Spleen (tissue), 7 donors: ENCODE results near the gene RAD54L2.
"Not testable (repeated sequence)": the region's sequence is repeated elsewhere in the genome, so short reads cannot be mapped to it uniquely, and the experiment has no call there.

Experiments used
- POLR2A ChIP-seq, 3 donors: fragments of 450-650 bp; IDR thresholded peaks; one replicate each; pipeline ENCODE4 v1.5.1; 2017; ENCODE audit warnings: antibody characterized with exemption in 3 of 3, mild to moderate bottlenecking in 1 of 3
- POLR2AphosphoS5 ChIP-seq, 3 donors: sonication (generic); formaldehyde crosslinking; IDR thresholded peaks; one replicate each; pipeline ENCODE4 v1.5.1; 2017; ENCODE audit warnings: antibody characterized with exemption in 3 of 3
- TF ChIP-seq, protein P1 (sequence below), 11 experiments: fragments of 200-600 bp in 7 of 11; fragments of 450-650 bp in 4 of 11; sonication (generic) in 4 of 11; IDR thresholded peaks in 8 of 11; conservative IDR thresholded peaks in 3 of 11; 1 replicate in 7 of 11; 2 replicates in 4 of 11; pipeline versions ENCODE4 v1.4.0 to v1.8.0; 2016 to 2021; ENCODE audit warnings: antibody characterized with exemption in 11 of 11, inconsistent platforms in 4 of 11, mild to moderate bottlenecking in 1 of 11
- donor health status: DM: no; HTN: no; CAD: no; lungs with moderate emphysema.
- donor health status: DM: no; HTN: no; CAD: no.
- donor health status: DM: no; HTN: no; CAD: no.

DNA sequence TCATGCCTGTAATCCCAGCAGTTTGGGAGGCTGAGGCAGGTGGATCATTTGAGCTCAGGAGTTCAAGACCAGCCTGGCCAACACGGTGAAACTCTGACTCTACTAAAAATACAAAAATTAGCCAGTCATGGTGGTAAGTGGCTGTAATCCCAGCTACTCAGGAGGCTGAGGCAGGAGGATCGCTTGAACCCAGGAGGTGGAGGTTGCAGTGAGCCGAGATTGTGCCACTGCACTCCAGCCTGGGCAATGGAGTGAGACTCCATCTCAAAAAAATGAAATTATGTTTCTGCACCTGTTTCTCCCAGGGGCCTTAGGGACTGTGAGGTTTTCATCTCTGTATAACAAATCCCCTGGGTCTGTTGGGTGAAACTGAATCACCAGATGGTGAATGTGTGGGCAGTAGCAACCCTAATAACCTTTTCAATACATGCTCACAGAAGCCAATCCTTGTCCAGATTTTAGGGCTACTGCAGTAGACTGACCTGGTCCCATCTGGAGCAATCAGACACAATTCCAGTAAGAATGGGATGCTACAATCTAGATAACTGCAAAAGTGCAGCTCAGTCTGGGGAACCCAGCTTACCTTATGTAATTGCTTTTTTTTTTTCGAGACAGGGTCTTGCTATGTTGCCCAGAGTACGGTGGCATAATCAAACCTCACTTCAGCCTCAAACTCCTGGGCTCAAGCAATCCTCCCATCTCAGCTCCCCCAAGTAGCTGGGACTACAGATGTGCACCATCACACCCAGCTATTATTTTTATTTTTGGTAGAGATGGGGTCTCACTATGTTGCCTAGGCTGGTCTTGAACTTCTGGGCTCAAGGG, 17.4 kb upstream of the RAD54L2 start:
- not testable (repeated sequence) for TF ChIP-seq POLR2AphosphoS5, POLR2A (IDR thresholded peaks at IDR 0.05)
- TF ChIP-seq, protein P1, sequence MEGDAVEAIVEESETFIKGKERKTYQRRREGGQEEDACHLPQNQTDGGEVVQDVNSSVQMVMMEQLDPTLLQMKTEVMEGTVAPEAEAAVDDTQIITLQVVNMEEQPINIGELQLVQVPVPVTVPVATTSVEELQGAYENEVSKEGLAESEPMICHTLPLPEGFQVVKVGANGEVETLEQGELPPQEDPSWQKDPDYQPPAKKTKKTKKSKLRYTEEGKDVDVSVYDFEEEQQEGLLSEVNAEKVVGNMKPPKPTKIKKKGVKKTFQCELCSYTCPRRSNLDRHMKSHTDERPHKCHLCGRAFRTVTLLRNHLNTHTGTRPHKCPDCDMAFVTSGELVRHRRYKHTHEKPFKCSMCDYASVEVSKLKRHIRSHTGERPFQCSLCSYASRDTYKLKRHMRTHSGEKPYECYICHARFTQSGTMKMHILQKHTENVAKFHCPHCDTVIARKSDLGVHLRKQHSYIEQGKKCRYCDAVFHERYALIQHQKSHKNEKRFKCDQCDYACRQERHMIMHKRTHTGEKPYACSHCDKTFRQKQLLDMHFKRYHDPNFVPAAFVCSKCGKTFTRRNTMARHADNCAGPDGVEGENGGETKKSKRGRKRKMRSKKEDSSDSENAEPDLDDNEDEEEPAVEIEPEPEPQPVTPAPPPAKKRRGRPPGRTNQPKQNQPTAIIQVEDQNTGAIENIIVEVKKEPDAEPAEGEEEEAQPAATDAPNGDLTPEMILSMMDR (IDR thresholded peaks at IDR 0.05 in 8 of 11, conservative IDR thresholded peaks at IDR 0.05 in 3 of 11) = not testable (repeated sequence)
